ENCODE data around the gene MPV17.
A peak's percentile ranks its signal among the peaks of the same experiment; 100 is the strongest.

Gene MPV17

DNA sequence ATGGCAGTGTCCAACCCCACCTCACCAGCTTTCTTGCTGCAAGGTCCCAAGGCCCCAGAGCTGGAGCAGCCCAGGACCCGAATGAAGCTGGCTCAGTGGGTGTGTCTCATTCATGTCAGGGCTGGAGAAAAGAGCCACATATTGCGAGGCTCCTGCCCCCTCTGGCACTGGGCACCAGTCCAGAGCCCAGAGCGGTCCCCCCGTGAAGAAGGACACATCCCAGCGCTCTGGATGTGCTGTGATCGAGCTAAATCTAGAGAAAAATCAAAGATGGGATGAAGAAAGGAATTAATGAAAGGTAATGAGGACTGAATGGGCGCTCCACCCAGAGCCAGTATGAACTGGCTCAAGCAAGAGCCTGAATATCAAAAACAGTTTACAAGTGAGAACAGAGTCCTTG, 13.3 kb upstream of the MPV17 start:
- Histone ChIP-seq H3K36me3 (peaks cover 95% of the 10 kb centered on the region), H3K4me3 (ENCODE audit: low read depth in 1 of 2, low read length in 1 of 2) (no peak overlapping the region), H3K27me3 (no peaks in the 10 kb centered on the region), H3K27ac (no peak overlapping the region), H3K4me1 (ENCODE audit: control insufficient read depth in 1 of 2, insufficient read depth in 1 of 2, low read depth in 1 of 2, low read length in 1 of 2) (no peaks in the 10 kb centered on the region), H3K9me3 (no peaks in the 10 kb centered on the region)
- no peak for TF ChIP-seq CTCF (IDR thresholded peaks at IDR 0.05)

DNA sequence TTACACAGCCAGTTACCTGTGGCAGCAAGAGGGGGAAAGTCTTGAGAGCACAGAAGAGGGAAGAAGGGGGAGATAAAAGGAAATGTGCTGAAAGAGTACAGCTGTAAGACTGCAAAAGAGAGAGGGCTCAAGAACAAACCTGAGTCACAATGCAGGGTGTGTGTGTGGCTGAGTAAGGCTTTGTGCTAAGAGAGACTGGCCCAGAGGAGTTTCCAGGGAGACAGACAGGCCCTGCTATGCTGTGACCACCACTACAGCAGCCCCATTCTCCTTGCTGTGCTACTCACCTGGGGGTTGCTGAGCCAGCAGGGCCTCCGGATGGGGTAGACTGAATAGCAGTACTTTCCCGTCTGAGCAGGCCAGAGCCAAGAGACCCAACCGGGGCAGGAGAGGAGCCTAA, 12.4 kb upstream of the MPV17 start:
- Histone ChIP-seq H3K27me3 (no peaks in the 10 kb centered on the region), H3K36me3 (peaks cover 93% of the 10 kb centered on the region)

DNA sequence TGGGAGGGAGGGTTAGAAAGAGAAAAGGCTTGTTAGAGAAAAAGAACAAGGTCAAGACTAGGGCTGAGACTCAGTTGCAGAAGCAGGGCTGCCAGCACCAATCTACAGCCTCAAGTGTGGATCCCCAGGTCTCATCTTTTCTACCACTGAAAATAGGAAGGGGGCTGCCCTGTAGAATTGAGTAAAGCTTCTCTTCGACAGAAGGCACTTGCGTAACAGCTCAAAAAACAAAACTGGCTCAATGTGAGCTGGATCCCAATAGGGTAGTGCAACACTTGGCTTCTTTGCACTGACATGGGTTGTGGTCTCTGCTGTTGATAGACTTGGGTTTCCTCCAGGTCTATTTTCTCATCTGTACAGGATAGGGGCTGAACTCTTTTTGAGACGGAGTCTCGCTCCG, 1.8 kb upstream of the MPV17 start:
- Histone ChIP-seq H3K27ac (no peak overlapping the region), H3K27me3 (no peaks in the 10 kb centered on the region), H3K4me3 (ENCODE audit: low read depth in 1 of 2, low read length in 1 of 2) (no peak overlapping the region), H3K9me3 (no peaks in the 10 kb centered on the region), H3K36me3 (peaks cover 36% of the 10 kb centered on the region), H3K4me1 (ENCODE audit: control insufficient read depth in 1 of 2, insufficient read depth in 1 of 2, low read depth in 1 of 2, low read length in 1 of 2) (peaks cover 16 to 19% of the 10 kb centered on the region in 2 experiments)
- no peak for TF ChIP-seq CTCF (IDR thresholded peaks at IDR 0.05)

More for the DNA sequence above, 12.4 kb upstream of the MPV17 start:
- TF ChIP-seq CTCF (IDR thresholded peaks at IDR 0.05): no peak
- Histone ChIP-seq H3K4me1 (ENCODE audit: control insufficient read depth in 1 of 2, insufficient read depth in 1 of 2, low read depth in 1 of 2, low read length in 1 of 2) (no peaks in the 10 kb centered on the region), H3K27ac (no peak overlapping the region), H3K4me3 (ENCODE audit: low read depth in 1 of 2, low read length in 1 of 2) (no peak overlapping the region), H3K9me3 (no peaks in the 10 kb centered on the region)

DNA sequence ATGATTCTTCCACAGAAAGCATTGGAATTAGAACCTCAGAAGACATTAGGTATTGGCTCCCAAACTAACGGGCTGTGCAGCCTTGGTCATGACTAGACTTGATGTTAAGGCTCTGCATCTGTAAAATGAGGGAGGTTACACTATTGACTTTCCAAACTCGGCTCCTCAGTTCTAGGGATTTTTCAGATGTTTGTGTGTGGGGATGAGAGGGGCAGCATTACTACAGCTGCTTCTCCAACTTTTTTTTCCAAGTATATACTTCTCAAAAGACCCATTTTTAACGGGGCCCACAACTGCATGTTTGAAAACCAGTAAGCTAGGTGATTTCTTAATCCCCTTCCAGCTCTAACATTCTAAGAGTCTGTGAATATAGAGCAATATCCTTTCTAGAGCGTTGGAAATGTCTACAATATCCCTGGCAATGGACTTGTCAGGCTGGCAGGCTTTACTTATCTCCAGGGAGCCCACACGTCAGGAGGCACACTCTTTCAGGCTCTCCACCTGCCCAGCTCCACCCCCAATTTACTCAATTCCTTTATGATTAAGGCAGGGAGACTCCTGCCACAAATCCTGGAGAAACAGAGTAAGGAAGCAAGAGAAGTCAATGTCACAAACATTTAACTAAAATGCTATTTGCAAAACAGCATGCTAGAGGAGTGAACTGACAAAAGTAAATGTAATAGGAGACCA, 844 bp upstream of the MPV17 start:
- no peaks in the 10 kb centered on the region for H3K9me3 ChIP-seq
- H3K27me3 ChIP-seq: no peaks in the 10 kb centered on the region
- no peak for TF ChIP-seq CTCF (IDR thresholded peaks at IDR 0.05)
- peak overlapping the region; percentile 71 to 89 for H3K4me3 ChIP-seq (ENCODE audit: low read depth in 1 of 2, low read length in 1 of 2)
- peaks cover 27% of the 10 kb centered on the region for H3K36me3 ChIP-seq
- peak overlapping the region; percentile 89 for H3K27ac ChIP-seq
- H3K4me1 ChIP-seq (ENCODE audit: control insufficient read depth in 1 of 2, insufficient read depth in 1 of 2, low read depth in 1 of 2, low read length in 1 of 2): peaks cover 16 to 19% of the 10 kb centered on the region in 2 experiments

DNA sequence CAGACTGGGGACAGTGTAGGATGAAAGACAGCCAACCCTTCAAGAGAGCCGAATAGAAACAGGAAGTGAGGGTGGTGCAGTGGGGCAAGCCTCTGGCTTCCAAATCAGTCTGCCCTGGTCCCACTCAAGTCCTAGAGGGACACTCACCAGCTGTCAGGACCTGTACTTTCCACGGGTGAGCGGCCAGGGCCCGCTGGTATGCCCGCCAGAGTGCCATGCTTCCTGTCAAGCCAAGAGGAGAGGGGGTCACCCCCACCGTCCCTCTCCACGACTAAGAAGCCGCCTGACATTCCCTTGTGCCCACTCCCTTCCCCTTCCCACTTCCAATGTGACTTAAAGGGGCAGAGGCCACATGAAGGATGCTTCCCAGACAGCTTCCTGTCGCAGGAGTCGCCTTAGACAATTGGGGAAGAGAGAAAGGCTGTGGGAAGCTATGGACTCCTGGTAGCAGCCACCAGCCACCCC, 564 bp downstream of the MPV17 start:
- Histone ChIP-seq H3K27me3 (no peaks in the 10 kb centered on the region), H3K4me3 (ENCODE audit: low read depth in 1 of 2, low read length in 1 of 2) (peak overlapping the region; percentile 71 to 89), H3K36me3 (peaks cover 14% of the 10 kb centered on the region), H3K4me1 (ENCODE audit: control insufficient read depth in 1 of 2, insufficient read depth in 1 of 2, low read depth in 1 of 2, low read length in 1 of 2) (peaks cover 16 to 19% of the 10 kb centered on the region in 2 experiments), H3K9me3 (no peaks in the 10 kb centered on the region), H3K27ac (peak overlapping the region; percentile 89)
- no peak for TF ChIP-seq CTCF (IDR thresholded peaks at IDR 0.05)

Measured in neutrophil (primary cell).